ENCODE data around the gene GLIS2.

GRCh38 chr16:4334724-4335495 is 19.0 kb downstream of the GLIS2 start:
- TF ChIP-seq, protein P1, sequence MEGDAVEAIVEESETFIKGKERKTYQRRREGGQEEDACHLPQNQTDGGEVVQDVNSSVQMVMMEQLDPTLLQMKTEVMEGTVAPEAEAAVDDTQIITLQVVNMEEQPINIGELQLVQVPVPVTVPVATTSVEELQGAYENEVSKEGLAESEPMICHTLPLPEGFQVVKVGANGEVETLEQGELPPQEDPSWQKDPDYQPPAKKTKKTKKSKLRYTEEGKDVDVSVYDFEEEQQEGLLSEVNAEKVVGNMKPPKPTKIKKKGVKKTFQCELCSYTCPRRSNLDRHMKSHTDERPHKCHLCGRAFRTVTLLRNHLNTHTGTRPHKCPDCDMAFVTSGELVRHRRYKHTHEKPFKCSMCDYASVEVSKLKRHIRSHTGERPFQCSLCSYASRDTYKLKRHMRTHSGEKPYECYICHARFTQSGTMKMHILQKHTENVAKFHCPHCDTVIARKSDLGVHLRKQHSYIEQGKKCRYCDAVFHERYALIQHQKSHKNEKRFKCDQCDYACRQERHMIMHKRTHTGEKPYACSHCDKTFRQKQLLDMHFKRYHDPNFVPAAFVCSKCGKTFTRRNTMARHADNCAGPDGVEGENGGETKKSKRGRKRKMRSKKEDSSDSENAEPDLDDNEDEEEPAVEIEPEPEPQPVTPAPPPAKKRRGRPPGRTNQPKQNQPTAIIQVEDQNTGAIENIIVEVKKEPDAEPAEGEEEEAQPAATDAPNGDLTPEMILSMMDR (IDR thresholded peaks at IDR 0.05): no peak
- TF ChIP-seq POLR2A (IDR thresholded peaks at IDR 0.05): no peak
- no peak for TF ChIP-seq POLR2AphosphoS5 (IDR thresholded peaks at IDR 0.05; ENCODE audit: insufficient read depth in 1 of 2, low read depth in 1 of 2)

All from vagina (tissue), 2 donors.